Mononuclear cell (primary cell): ENCODE results near the gene MYO7B. TPM values are rescaled to one million over a fixed set of nuclear protein-coding genes. Genes with fewer than 3 reads are reported as not detected.

Experiments used
- H3K27me3 ChIP-seq: 2 replicates; pipeline ENCODE4 v1.6.0; 2011; ENCODE audit warnings: low read length, control low read depth; ENCODE audit not compliant: insufficient read depth
- H3K4me1 ChIP-seq: 2 replicates; pipeline ENCODE4 v1.5.1; 2011; ENCODE audit warnings: mild to moderate bottlenecking, low read length, control low read depth; ENCODE audit not compliant: insufficient read depth
- H3K4me3 ChIP-seq: 2 replicates; pipeline ENCODE4 v1.5.1; 2011; ENCODE audit warnings: mild to moderate bottlenecking, low read length, moderate library complexity
- H3K9me3 ChIP-seq: 2 replicates; pipeline ENCODE4 v1.5.1; 2011; ENCODE audit warnings: low read depth, mild to moderate bottlenecking, control low read depth, low read length
- total RNA-seq: library from RNA; depleted of rRNA; stranded (reverse); fragments of >200 nt; gene quantifications from one replicate; pipeline ENCODE4 v1.2.3, GENCODE V29; 2012

Gene MYO7B
- total RNA-seq, 1 donor = 1.0 TPM

DNA sequence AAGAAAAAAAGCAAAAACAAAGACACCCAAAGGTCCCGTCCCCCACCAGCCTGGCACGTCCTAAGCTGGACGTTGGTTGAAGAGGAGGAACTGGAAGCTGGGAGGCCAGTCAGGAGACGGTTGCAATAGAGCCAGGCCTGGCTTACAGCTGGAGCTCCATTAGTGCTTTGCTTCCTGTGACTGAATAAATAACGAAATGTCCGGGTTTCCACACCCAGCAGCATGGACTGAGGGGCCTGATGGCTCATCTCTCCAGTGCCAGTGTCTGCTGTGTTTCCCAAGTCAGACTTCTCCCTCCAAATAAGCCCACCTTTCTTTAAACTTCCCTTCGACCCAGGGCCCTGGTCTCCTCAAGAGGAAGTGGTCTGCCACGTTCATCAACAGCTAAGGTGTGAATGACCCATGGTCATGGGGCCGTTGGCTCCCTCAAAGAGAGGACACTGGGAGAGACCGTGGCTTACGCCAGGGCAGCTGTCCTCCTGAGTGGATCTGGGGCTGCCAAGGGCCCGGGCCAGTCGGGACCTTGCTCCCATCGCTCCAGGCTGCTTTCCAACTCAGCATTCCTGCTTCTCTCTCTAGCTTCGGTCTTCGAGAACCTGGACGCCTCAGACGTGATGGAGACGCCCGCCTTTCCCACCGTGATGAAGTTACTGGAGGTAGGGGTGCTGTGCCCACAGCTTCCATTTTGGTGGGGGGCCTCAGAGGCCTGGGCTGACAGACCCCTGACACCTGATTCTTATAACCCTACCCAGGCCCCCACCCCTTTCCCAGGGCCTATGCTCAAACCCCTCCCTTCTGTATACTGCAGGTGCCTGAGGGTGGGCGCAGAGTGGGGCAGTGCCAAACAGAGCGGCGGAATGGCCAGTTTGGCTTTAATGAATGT is 44.9 kb downstream of the MYO7B start:
- peaks cover 29% of the 10 kb centered on the region for H3K4me1 ChIP-seq
- no peaks in the 10 kb centered on the region for H3K27me3 ChIP-seq
- H3K4me3 ChIP-seq = no peak overlapping the region
- no peaks in the 10 kb centered on the region for H3K9me3 ChIP-seq

- H3K27me3 ChIP-seq = no peaks in the 10 kb centered on the region
- peaks cover 24% of the 10 kb centered on the region for H3K4me1 ChIP-seq
Observed at GRCh38 chr2:127581050-127581345, 45.5 kb downstream of the MYO7B start.

DNA sequence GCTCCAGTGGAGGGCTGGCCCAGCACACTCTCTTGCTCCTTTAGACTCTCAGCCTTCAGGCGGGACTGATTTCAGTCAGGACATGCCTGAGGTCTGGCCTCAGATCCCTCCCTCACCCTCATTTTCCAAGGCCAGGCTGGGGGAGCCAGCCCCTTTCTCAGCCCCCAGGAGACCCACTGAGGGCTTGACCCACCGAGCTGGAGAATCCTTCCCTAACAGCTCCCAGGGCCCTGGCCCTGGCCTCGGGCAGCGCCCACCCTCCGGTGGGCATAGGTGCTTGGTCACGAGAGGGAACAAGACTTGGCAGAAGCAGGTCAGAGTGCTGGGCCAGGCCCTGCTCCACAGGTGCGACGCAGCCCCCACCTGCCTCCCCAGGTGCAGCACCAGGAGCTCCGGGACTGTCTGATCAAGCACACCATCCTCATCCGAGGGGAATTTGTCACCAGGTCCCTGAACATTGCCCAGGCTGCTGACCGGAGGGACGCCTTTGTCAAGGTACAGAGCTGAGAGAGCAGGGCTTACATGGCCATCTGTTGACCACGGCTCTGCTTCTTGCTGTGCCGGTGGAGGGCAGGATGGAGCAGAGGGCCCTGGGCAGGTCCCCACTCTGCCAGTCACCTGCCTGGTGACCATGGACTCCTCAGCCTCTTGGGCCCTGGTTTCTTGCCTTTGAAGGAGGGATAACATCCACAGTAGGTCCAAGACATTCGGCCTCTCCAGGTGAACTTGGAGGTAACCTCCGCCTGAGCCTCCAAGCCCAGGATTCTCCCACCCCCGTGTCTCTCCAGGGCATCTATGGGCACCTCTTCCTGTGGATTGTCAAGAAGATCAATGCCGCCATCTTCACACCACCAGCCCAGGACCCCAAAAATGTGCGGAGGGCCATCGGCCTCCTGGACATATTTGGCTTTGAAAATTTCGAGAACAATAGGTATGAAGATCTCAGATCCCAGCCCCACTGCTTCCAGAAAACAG is 46.3 kb downstream of the MYO7B start:
- H3K9me3 ChIP-seq = no peaks in the 10 kb centered on the region
- peaks cover 15% of the 10 kb centered on the region for H3K4me1 ChIP-seq
- no peaks in the 10 kb centered on the region for H3K27me3 ChIP-seq
- no peak overlapping the region for H3K4me3 ChIP-seq

More at GRCh38 chr2:127581050-127581345, 45.5 kb downstream of the MYO7B start:
- Histone ChIP-seq H3K4me3 (no peak overlapping the region), H3K9me3 (no peaks in the 10 kb centered on the region)

DNA sequence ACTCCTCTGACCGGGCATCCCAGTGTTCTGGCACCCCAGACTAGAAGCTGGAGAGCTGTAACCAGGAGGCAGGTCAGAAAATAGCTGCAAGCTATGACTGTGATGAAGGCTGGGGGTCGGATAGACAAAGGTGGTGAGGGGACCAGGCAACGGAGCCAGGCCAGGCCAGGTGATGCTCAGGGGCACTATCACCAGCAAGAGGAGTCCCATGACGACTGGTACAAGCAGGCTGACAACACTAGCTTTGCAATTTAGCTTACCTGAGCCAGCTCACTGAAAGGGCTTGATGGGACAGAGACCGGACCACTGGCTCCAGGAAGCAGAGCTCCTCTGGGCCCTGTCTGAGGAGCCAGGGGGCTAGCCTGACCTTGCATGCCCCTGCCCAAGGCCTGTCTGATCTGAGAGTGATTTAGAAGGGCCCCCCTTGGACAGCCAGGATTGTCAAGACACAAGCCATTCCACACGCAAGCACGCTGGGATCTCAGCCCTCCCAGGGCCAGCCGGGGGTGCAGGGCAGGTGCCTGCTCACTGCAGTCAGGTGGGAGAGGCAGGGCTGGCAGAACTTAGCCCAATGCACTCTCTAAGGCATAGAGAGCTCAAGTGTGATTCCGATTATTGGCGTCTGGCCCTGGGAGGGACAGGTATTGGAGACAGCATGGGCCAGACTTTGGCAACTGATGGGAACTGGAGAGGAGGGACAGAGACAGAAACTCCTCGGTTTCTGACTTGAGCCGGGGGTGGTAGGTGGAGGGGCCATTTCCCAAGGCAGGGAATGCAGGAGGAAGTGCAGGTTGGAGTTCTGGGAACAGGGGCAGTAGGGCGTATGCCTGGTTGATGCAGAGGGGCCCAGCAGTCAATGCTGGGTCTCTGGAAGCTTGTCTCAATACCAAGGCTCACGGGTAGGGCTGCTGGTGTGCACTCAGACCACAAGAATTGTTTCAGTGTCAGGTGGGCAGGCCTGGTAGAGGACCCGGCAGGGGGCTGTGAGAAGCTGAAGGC is 47.7 kb downstream of the MYO7B start:
- H3K4me3 ChIP-seq = no peak overlapping the region

GRCh38 chr2:127584047-127584446 is 48.6 kb downstream of the MYO7B start:
- H3K4me1 ChIP-seq = peaks cover 3% of the 10 kb centered on the region
- no peak overlapping the region for H3K4me3 ChIP-seq
- H3K27me3 ChIP-seq = no peaks in the 10 kb centered on the region
- no peaks in the 10 kb centered on the region for H3K9me3 ChIP-seq

More for the DNA sequence above, 47.7 kb downstream of the MYO7B start:
- peaks cover 3% of the 10 kb centered on the region for H3K4me1 ChIP-seq
- no peaks in the 10 kb centered on the region for H3K9me3 ChIP-seq
- no peaks in the 10 kb centered on the region for H3K27me3 ChIP-seq

GRCh38 chr2:127584516-127585033 is 49.1 kb downstream of the MYO7B start:
- H3K4me1 ChIP-seq = peaks cover 3% of the 10 kb centered on the region
- no peaks in the 10 kb centered on the region for H3K27me3 ChIP-seq
- no peaks in the 10 kb centered on the region for H3K9me3 ChIP-seq
- H3K4me3 ChIP-seq = no peak overlapping the region

GRCh38 chr2:127585270-127585807 is 49.9 kb downstream of the MYO7B start:
- H3K4me1 ChIP-seq = no peaks in the 10 kb centered on the region
- no peaks in the 10 kb centered on the region for H3K27me3 ChIP-seq
- no peak overlapping the region for H3K4me3 ChIP-seq
- no peaks in the 10 kb centered on the region for H3K9me3 ChIP-seq

- H3K9me3 ChIP-seq = no peaks in the 10 kb centered on the region
- no peaks in the 10 kb centered on the region for H3K27me3 ChIP-seq
- H3K4me3 ChIP-seq = no peak overlapping the region
- H3K4me1 ChIP-seq = peaks cover under 1% of the 10 kb centered on the region
Observed at GRCh38 chr2:127586136-127586535, 50.7 kb downstream of the MYO7B start.

DNA sequence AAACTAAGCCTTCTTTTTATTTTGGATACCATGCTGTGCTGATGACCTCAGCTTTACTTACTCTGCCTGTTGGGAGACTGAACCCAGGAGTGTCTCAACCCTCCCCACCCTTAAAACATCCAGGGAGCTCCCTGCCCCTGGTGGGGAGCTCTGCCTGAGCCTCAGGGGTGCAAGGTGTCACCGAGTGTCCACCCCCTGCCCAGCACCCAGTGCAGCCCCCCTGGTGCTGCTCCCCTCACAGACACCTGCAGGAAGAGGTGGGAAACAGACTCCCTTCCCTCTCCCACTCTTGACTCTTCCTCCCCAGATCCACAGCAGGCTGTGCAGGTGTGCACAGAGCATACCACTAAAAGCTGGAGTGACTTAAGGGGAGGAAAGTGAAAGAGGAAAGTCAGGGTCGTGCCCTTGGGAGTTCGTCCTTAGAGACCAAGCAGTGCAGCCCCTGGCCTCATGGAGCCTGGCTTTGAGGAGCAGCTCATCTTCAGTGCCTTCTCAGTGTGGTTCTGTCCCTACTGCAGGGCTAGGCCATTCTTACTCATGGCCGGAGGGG is 51.3 kb downstream of the MYO7B start:
- Histone ChIP-seq H3K4me3 (no peak overlapping the region), H3K27me3 (no peaks in the 10 kb centered on the region), H3K9me3 (no peaks in the 10 kb centered on the region), H3K4me1 (peaks cover 7% of the 10 kb centered on the region)

GRCh38 chr2:127588241-127588640 is 52.8 kb downstream of the MYO7B start:
- Histone ChIP-seq H3K9me3 (no peaks in the 10 kb centered on the region), H3K27me3 (no peaks in the 10 kb centered on the region), H3K4me3 (no peak overlapping the region), H3K4me1 (peaks cover 7% of the 10 kb centered on the region)

DNA sequence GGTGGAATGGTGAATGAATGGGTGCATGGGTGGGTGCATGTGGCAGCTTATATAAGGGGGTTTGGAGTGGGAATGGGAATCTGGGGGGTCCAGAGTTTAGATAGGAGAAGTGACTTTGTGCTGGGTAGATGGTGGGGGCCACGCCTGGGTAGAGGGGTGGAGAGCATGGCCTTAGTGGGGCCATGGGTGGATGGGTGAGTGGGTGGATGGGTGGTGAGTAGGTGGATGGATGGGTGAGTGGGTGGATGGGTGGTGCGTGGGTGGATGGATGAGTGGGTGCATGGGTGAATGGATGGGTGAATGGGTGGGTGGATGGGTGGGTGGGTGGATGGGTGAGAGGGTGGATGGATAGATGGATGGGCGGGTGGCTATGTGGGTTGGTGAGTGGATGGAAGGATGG is 53.9 kb downstream of the MYO7B start:
- peaks cover 7% of the 10 kb centered on the region for H3K4me1 ChIP-seq
- no peaks in the 10 kb centered on the region for H3K27me3 ChIP-seq
- H3K9me3 ChIP-seq = no peaks in the 10 kb centered on the region
- H3K4me3 ChIP-seq = no peak overlapping the region

GRCh38 chr2:127589841-127590240 is 54.4 kb downstream of the MYO7B start:
- H3K4me1 ChIP-seq = peaks cover 7% of the 10 kb centered on the region
- no peak overlapping the region for H3K4me3 ChIP-seq
- H3K9me3 ChIP-seq = no peaks in the 10 kb centered on the region
- H3K27me3 ChIP-seq = no peaks in the 10 kb centered on the region

DNA sequence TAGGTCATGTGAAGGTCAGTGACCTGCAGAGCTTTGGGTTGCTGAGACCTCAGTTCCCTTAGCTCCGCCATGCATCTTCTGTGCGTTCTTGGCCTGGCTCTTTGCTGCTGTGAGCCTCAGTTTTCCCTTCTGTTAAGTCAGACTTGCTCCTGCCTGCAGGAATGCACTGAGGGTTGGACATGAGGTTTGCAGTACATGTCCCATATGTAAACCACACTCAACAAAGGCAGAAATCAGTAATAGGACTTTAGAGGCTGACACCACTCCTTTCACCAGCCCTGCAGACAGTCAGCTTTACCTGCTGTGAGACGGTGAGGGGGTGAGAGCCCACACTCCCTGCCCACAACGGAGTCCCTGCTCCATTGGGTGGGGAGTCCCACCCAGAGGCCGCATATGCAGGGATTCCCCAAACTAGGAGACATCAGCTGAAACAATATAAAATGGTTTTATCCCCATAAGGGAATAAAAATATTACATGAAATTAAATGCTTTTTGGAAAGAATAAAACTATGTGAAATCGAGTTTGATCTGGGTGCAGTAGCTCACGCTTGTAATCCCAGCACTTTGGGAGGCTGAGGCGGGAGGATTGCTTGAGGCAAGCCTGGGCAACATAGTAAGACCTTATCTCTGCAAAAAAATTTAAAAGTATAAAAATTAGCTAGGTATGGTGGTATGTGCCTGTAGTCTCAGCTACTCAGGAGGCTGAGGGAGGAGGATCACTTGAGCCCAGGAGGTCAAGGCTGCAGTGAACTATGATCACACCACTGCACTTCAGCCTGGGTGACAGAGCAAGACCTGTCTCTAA is 55.1 kb downstream of the MYO7B start:
- H3K27me3 ChIP-seq = no peaks in the 10 kb centered on the region
- peaks cover 7% of the 10 kb centered on the region for H3K4me1 ChIP-seq
- H3K9me3 ChIP-seq = no peaks in the 10 kb centered on the region
- H3K4me3 ChIP-seq = no peak overlapping the region
